Urinary bladder (tissue), 4 donors: ENCODE results near the gene CNKSR3. TPM values are rescaled to one million over a fixed set of nuclear protein-coding genes. Genes with fewer than 3 reads are reported as not detected.

ENCODE experiments used
- DNase-seq: peaks from one replicate; pipeline ENCODE4 v3.0.0-alpha.2; 2015; ENCODE audit errors: extremely low spot score
- H3K27ac ChIP-seq: one replicate; pipeline ENCODE4 v1.5.1; 2013; ENCODE audit warnings: low read depth, mild to moderate bottlenecking, moderate library complexity
- H3K36me3 ChIP-seq: one replicate; pipeline ENCODE4 v1.6.1; 2013; ENCODE audit warnings: mild to moderate bottlenecking, moderate library complexity; ENCODE audit not compliant: insufficient read depth
- H3K4me1 ChIP-seq: one replicate; pipeline ENCODE4 v1.6.1; 2013; ENCODE audit warnings: mild to moderate bottlenecking, moderate library complexity; ENCODE audit not compliant: insufficient read depth
- H3K4me3 ChIP-seq: one replicate; pipeline ENCODE4 v1.5.1; 2013; ENCODE audit warnings: low read depth, low read length
- WGBS: extraction: QIAGEN DNeasy Blood & Tissue Kit; methylation state at CpG from one replicate; pipeline ENCODE4 v1.1.7; 2013; 5-methylcytosine and 5-hydroxymethylcytosine counted together
- polyA plus RNA-seq: library from polyadenylated mRNA; stranded (reverse); fragments of 200-250 nt; gene quantifications from one replicate; pipeline ENCODE4 v1.2.3, GENCODE V29; 2013
- total RNA-seq: library from RNA; depleted of rRNA; stranded (reverse); fragments of >200 nt; gene quantifications from one replicate; pipeline ENCODE4 v1.2.3, GENCODE V29; 2014
- donor health status: healthy with polysubstance abuse.
- donor health status: healthy.

The CNKSR3 gene
- total and polyA plus RNA-seq, 2 donors: 12.9 to 20.9 TPM

- no peaks in the 10 kb centered on the region for H3K4me1 ChIP-seq
- WGBS: 90% methylated on average over 9 of the region's 9 CpGs
- H3K27ac ChIP-seq: no peak overlapping the region
Observed at GRCh38 chr6:154473324-154473723, 37.2 kb downstream of the CNKSR3 start.

DNA sequence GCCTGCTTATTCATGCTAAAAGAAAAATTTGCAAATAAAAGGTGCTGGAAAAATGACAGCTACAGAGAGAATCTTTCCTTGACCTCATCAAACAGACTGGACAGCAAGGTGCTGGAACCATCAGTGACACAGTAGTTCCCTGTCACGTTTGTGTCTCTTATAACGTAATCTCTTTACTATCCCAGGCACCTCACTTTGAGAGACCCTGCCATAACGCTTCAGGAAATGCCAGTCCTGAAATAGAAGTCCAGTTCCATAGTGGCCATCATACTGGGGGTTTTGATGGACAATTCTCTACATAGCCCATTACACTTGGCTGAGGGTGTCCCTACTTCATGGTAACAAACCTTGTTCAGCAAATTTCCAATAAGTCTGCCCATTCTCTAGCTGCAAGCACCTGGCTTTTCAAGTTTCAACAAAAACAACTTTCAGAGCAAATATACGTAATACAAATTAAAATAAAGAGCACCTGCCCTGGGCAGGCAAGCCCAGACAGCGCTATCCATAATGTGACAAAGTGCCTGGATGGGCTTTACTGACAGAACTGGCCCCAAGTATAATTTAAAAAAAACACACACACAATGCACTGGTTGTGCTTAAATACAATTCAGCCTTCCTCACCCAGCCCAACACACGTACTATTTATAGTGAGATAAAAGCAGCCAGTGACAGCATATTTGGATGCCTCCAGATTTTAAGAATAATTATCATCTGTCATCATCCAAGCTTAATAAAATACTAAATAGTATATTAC is 38.7 kb downstream of the CNKSR3 start:
- no peak overlapping the region for H3K4me3 ChIP-seq
- no peaks in the 10 kb centered on the region for H3K36me3 ChIP-seq
- no peak for DNase-seq
- 62% methylated on average over 6 of the region's 6 CpGs for WGBS
- H3K4me1 ChIP-seq: no peaks in the 10 kb centered on the region
- no peak overlapping the region for H3K27ac ChIP-seq

More at GRCh38 chr6:154473324-154473723, 37.2 kb downstream of the CNKSR3 start:
- H3K4me3 ChIP-seq: no peak overlapping the region
- no peaks in the 10 kb centered on the region for H3K36me3 ChIP-seq
- no peak for DNase-seq

DNA sequence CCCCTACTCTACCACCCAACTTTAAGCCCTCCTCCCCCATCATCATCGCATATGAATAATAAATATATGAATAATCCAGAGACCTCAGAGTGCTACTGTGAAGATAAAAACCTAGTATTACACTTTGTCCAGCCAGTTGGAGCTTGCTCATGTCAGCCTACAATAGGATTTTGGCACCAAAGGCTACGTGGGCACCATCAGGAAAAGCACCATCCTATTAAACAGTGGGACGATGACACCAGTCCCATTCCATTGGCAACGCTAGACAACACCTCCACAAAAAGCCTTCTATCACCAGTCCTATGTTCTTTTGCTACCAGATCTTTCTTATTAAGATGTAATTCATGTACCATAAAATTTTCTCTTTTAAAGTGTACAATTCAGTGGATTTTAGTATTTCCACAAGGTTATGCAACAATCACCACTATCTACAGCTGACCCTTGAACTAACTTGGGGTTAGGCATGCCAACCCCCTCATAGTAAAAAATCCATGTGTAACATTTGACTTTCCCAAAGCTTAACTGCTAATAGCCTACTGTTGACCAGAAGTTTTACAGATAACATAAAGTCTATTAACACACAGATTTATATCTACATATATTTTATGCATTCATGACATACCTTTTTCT is 41.1 kb downstream of the CNKSR3 start:
- WGBS: 89% methylated on average over 4 of the region's 4 CpGs
- H3K36me3 ChIP-seq: no peaks in the 10 kb centered on the region
- H3K4me3 ChIP-seq: no peak overlapping the region
- no peak overlapping the region for H3K27ac ChIP-seq
- no peaks in the 10 kb centered on the region for H3K4me1 ChIP-seq
- no peak for DNase-seq

DNA sequence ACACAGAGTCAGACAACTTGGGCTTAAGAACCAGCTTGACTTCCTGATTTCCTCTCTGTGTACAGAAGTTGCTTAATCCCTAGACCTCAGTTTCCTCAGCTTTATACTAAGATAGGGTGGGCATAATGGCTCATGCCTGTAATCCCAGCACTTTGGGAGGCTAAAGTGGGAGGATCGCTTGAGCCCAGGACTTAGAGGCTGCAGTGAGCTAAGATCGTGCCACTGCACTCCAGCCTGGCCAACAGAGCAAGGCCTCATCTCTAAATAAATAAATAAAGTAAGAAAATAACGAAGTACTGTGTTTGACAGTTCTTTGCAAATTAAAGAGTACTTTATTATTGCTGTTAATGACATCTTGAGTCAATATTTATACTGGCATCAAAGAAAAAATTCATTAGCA is 41.7 kb downstream of the CNKSR3 start:
- H3K36me3 ChIP-seq: no peaks in the 10 kb centered on the region
- no peak overlapping the region for H3K4me3 ChIP-seq
- 84% methylated on average over 3 of the region's 3 CpGs for WGBS
- DNase-seq: no peak
- no peaks in the 10 kb centered on the region for H3K4me1 ChIP-seq
- no peak overlapping the region for H3K27ac ChIP-seq

DNA sequence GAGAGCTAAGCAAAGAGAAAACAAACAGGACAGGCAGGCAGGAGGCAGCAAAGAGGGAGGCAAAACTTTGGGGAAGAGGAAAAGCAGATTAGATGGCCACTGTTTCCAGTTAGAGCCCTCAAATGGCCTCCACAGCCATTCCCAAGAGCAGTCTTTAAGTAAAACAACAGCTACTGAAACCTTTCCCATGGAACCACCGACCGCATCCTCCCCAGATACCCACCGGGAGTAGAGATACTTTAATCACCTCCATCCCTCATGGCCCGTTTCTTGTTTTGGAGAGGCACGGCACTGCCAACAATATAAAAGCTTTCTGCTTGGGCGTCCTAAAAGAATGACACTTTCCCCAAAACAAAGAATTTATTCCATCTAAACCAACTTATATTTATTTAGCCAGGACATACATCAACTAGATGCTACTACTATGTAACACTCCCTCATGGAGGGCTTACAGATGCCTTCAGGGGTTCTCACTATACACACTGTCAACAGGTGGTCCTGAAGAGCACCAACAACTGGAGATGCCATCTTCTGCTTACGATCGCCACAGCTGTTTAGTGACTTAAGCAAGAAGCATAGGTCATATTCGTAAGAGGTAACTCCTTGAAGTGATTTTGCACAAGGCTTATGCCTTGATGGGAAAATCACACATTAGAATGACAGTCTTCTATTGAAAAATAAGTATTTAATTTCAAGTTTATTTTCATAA is 43.4 kb downstream of the CNKSR3 start:
- Histone ChIP-seq H3K4me1 (no peaks in the 10 kb centered on the region), H3K4me3 (no peak overlapping the region), H3K36me3 (no peaks in the 10 kb centered on the region), H3K27ac (peak overlapping the region; percentile 40)
- WGBS: 75% methylated on average over 9 of the region's 9 CpGs
- DNase-seq: no peak

GRCh38 chr6:154466139-154466538 is 44.3 kb downstream of the CNKSR3 start:
- no peak overlapping the region for H3K27ac ChIP-seq
- H3K4me1 ChIP-seq: no peaks in the 10 kb centered on the region
- no peak overlapping the region for H3K4me3 ChIP-seq
- H3K36me3 ChIP-seq: no peaks in the 10 kb centered on the region
- 82% methylated on average over 3 of the region's 3 CpGs for WGBS
- DNase-seq: no peak

GRCh38 chr6:154463573-154464419 is 46.7 kb downstream of the CNKSR3 start:
- 71% methylated on average over 7 of the region's 7 CpGs for WGBS
- Histone ChIP-seq H3K36me3 (no peaks in the 10 kb centered on the region), H3K27ac (no peak overlapping the region), H3K4me1 (no peaks in the 10 kb centered on the region), H3K4me3 (no peak overlapping the region)
- DNase-seq: no peak

GRCh38 chr6:154462425-154462824 is 48.1 kb downstream of the CNKSR3 start:
- WGBS: 59% methylated on average over 5 of the region's 5 CpGs
- Histone ChIP-seq H3K4me3 (no peak overlapping the region), H3K4me1 (no peaks in the 10 kb centered on the region), H3K27ac (no peak overlapping the region), H3K36me3 (no peaks in the 10 kb centered on the region)
- no peak for DNase-seq

DNA sequence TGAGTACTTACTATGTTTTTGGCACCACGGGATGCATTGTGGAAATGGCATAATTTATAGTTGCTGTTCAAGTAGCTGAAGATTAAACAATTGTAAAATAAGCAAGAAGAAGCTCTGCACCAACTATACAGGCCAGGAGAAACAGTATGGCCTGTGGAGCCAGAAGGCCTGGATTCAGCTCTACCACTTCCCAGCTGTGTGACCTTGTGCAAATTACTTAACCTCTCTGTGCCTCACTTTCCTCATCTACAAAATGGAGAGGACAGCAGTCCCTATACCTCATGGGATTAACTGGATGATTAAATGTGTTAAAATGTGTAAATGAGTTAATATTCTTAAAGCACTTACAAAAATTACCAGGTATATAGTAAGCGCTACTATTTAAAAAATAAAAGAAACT is 49.1 kb downstream of the CNKSR3 start:
- no peaks in the 10 kb centered on the region for H3K36me3 ChIP-seq
- no peaks in the 10 kb centered on the region for H3K4me1 ChIP-seq
- WGBS: 89% methylated on average over 2 of the region's 2 CpGs
- no peak overlapping the region for H3K4me3 ChIP-seq
- H3K27ac ChIP-seq: no peak overlapping the region
- no peak for DNase-seq

- no peak for DNase-seq
- H3K36me3 ChIP-seq: no peaks in the 10 kb centered on the region
- WGBS: 71% methylated on average over 13 of the region's 13 CpGs
- H3K4me1 ChIP-seq: no peaks in the 10 kb centered on the region
- no peak overlapping the region for H3K4me3 ChIP-seq
- H3K27ac ChIP-seq: no peak overlapping the region
Observed at GRCh38 chr6:154460306-154461071, 50.0 kb downstream of the CNKSR3 start.

- Histone ChIP-seq H3K27ac (no peak overlapping the region), H3K4me1 (no peaks in the 10 kb centered on the region), H3K36me3 (no peaks in the 10 kb centered on the region), H3K4me3 (no peak overlapping the region)
- 81% methylated on average over 6 of the region's 6 CpGs for WGBS
- no peak for DNase-seq
Observed at GRCh38 chr6:154459513-154459912, 51.0 kb downstream of the CNKSR3 start.

GRCh38 chr6:154458565-154459470 is 51.7 kb downstream of the CNKSR3 start:
- Histone ChIP-seq H3K36me3 (no peaks in the 10 kb centered on the region), H3K4me1 (no peaks in the 10 kb centered on the region), H3K4me3 (no peak overlapping the region), H3K27ac (no peak overlapping the region)
- no peak for DNase-seq
- WGBS: 59% methylated on average over 8 of the region's 8 CpGs
